H7 (cell line): ENCODE results near the gene C15orf40. TPM values are rescaled to one million over a fixed set of nuclear protein-coding genes. Genes with fewer than 3 reads are reported as not detected.
"Not testable (repeated sequence)": the region's sequence is repeated elsewhere in the genome, so short reads cannot be mapped to it uniquely, and the experiment has no call there.

Experiments used
- DNase-seq: peaks from one replicate; pipeline ENCODE4 v3.0.0; 2012
- H3K27me3 ChIP-seq: 2 replicates; pipeline ENCODE4 v1.6.0; 2011; ENCODE audit warnings: mild to moderate bottlenecking, low read length; ENCODE audit not compliant: control insufficient read depth, insufficient read depth
- H3K36me3 ChIP-seq: replicated peaks from 2 replicates; pipeline ENCODE4 v1.5.1; 2011; ENCODE audit warnings: low read length; ENCODE audit not compliant: control insufficient read depth, insufficient read depth
- H3K4me3 ChIP-seq: 2 replicates; pipeline ENCODE4 v1.5.1; 2011; ENCODE audit warnings: low read depth, mild to moderate bottlenecking, control low read depth, low read length, moderate library complexity; ENCODE audit not compliant: insufficient read depth
- total RNA-seq: library from RNA; depleted of rRNA; stranded (reverse); fragments of >200 nt; shearing (Covaris generic); gene quantifications from 2 replicates; pipeline ENCODE4 v1.2.3, GENCODE V29; 2014; rRNA removed

The C15orf40 gene
- 21.3 and 48.6 TPM in 2 replicates for total RNA-seq

- Histone ChIP-seq H3K4me3 (peak within 1 kb of the TSS; percentile 99), H3K27me3 (no peaks in the 10 kb centered on the region), H3K36me3 (peaks cover 8% of the 10 kb centered on the region)
- DNase-seq: peak; percentile 97
Observed at GRCh38 chr15:83011271-83012075, at the start of gene C15orf40. TSS of gene C15orf40 (minus strand) at chr15:83011639. CDS start at chr15:83011607, 32 bp downstream.

GRCh38 chr15:83057696-83058376 lies 46.4 kb upstream of the C15orf40 start:
- H3K36me3 ChIP-seq: peaks cover 7% of the 10 kb centered on the region
- H3K4me3 ChIP-seq: no peak overlapping the region
- no peaks in the 10 kb centered on the region for H3K27me3 ChIP-seq
- DNase-seq: no peak

GRCh38 chr15:83057002-83057401 lies 45.6 kb upstream of the C15orf40 start:
- H3K27me3 ChIP-seq: no peaks in the 10 kb centered on the region
- H3K36me3 ChIP-seq: peaks cover 3% of the 10 kb centered on the region
- DNase-seq: no peak
- H3K4me3 ChIP-seq: no peak overlapping the region

- no peaks in the 10 kb centered on the region for H3K27me3 ChIP-seq
- peaks cover 6% of the 10 kb centered on the region for H3K36me3 ChIP-seq
- H3K4me3 ChIP-seq: no peak overlapping the region
- no peak for DNase-seq
Observed at GRCh38 chr15:83053151-83053550, 41.7 kb upstream of the C15orf40 start.

GRCh38 chr15:83046558-83047127 lies 35.2 kb upstream of the C15orf40 start:
- H3K36me3 ChIP-seq: peaks cover 6% of the 10 kb centered on the region
- no peak overlapping the region for H3K4me3 ChIP-seq
- H3K27me3 ChIP-seq: no peaks in the 10 kb centered on the region
- DNase-seq: no peak

- H3K4me3 ChIP-seq: no peak overlapping the region
- H3K36me3 ChIP-seq: peaks cover 15% of the 10 kb centered on the region
- DNase-seq: no peak
- H3K27me3 ChIP-seq: no peaks in the 10 kb centered on the region
Observed at GRCh38 chr15:83044156-83044555, 32.7 kb upstream of the C15orf40 start.

- peaks cover 9% of the 10 kb centered on the region for H3K36me3 ChIP-seq
- DNase-seq: no peak
- no peaks in the 10 kb centered on the region for H3K27me3 ChIP-seq
- H3K4me3 ChIP-seq: no peak overlapping the region
Observed at GRCh38 chr15:83039206-83039605, 27.8 kb upstream of the C15orf40 start.

- Histone ChIP-seq H3K4me3 (no peak overlapping the region), H3K36me3 (peaks cover 6% of the 10 kb centered on the region), H3K27me3 (no peaks in the 10 kb centered on the region)
- DNase-seq: no peak
Observed at GRCh38 chr15:83036253-83036652, 24.8 kb upstream of the C15orf40 start.

GRCh38 chr15:83031234-83031633 lies 19.8 kb upstream of the C15orf40 start:
- DNase-seq, H3K36me3 ChIP-seq, H3K4me3 ChIP-seq, H3K27me3 ChIP-seq: not testable (repeated sequence)

GRCh38 chr15:83030021-83030420 lies 18.6 kb upstream of the C15orf40 start:
- H3K27me3 ChIP-seq: no peaks in the 10 kb centered on the region
- no peak for DNase-seq
- peaks cover 2% of the 10 kb centered on the region for H3K36me3 ChIP-seq
- H3K4me3 ChIP-seq: no peak overlapping the region

GRCh38 chr15:83018436-83018835 lies 7.0 kb upstream of the C15orf40 start:
- no peaks in the 10 kb centered on the region for H3K27me3 ChIP-seq
- peaks cover 14% of the 10 kb centered on the region for H3K36me3 ChIP-seq
- H3K4me3 ChIP-seq: no peak overlapping the region
- DNase-seq: no peak

GRCh38 chr15:83016906-83017305 lies 5.5 kb upstream of the C15orf40 start:
- DNase-seq: no peak
- Histone ChIP-seq H3K36me3 (peaks cover 14% of the 10 kb centered on the region), H3K4me3 (no peak overlapping the region)

GRCh38 chr15:83015361-83015760 lies 3.9 kb upstream of the C15orf40 start:
- peaks cover 14% of the 10 kb centered on the region for H3K36me3 ChIP-seq
- no peak for DNase-seq
- no peak overlapping the region for H3K4me3 ChIP-seq

More at GRCh38 chr15:83016906-83017305, 5.5 kb upstream of the C15orf40 start:
- no peaks in the 10 kb centered on the region for H3K27me3 ChIP-seq

GRCh38 chr15:83014205-83014653 lies 2.8 kb upstream of the C15orf40 start:
- Histone ChIP-seq H3K27me3 (no peaks in the 10 kb centered on the region), H3K4me3 (no peak overlapping the region), H3K36me3 (peaks cover 7% of the 10 kb centered on the region)
- no peak for DNase-seq

More at GRCh38 chr15:83015361-83015760, 3.9 kb upstream of the C15orf40 start:
- no peaks in the 10 kb centered on the region for H3K27me3 ChIP-seq

- Histone ChIP-seq H3K36me3 (peaks cover 6% of the 10 kb centered on the region), H3K4me3 (no peak overlapping the region), H3K27me3 (no peaks in the 10 kb centered on the region)
- DNase-seq: no peak
Observed at GRCh38 chr15:83012636-83013035, 1.2 kb upstream of the C15orf40 start.
